Raji (cell line): ENCODE measurements around the gene TIPRL.

ENCODE experiments used
- POLR2A ChIP-seq: IDR thresholded peaks from 2 replicates; pipeline ENCODE4 v1.6.1; 2011; ENCODE audit warnings: low read depth, low read length, control low read depth; ENCODE audit not compliant: insufficient read depth

TIPRL gene

DNA sequence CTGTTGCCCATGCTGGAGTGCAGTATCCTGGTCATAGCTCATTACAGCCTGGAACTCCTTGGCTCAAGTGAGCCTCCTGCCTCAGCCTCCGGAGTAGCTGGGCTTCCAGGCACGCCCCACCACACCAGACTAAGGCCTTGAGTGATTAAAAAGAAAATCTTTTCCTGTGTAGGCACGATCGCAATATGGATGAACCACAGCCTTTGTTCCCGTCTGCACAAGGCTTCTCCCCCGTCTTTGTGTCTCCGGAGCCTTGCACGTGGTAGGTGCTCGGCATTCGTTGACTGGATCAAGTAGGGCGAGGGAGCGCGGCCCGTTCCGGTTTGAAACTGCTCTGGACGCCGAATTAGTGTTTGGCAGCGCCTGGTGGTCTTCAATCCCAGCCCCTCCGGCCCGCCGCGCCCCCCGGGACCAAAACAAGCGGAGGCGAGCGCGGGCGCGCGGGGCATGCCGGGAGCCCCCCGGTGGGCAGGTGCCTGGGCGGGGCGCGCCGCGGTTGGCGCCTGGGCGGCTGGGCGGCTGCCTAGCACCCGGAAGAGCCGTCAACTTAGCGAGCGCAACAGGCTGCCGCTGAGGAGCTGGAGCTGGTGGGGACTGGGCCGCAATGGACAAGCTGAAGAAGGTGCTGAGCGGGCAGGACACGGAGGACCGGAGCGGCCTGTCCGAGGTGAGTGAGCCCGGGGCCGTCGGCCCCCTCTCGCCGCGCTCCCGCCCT lies 46.9 kb downstream of the TIPRL start, which contains the start of gene SFT2D2:
Gene SFT2D2, plus strand, starts transcription at position 529 of the 715 bp plus-strand sequence. Its CDS starts 76 bp downstream, at position 605.
- peak; percentile 83 for TF ChIP-seq POLR2A

DNA sequence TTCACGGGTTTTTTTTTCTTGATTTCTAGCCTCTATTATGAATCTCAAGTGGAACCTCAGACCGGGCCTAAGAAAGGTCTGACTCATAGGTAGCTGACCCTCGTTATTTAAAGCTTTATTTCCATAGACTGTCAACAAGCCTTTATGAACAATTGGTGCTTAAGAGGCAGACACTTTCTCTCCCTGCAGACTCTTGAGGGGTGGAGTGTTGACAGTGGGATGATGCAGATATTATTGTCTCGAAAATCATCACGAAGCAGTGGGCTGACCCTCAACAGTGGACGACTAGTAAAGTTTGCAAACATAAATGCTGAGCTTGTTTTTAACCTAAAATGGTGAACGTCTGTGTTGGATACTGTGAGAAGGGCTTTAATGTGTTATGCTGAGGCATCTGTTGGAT lies 48.9 kb downstream of the TIPRL start:
- TF ChIP-seq POLR2A, result no peak

DNA sequence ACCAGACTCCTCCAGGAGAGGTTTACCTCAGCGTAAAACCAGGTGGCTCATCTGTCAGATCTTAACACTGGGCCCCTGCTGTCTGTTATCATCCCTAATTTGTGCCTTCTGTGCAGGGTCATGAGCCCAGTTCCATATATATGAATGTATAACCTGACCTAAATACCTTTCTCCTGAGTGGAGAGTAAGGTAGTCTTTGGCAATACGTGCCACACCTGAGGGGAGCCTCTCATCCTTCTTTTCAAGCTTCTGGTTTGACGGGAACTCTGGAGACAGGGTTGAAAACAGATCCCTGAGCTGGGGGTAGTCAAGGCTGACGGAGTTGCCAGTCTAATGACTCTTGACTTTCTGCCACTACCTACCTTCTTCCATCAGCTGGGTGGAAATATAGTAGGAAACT lies 51.1 kb downstream of the TIPRL start:
- TF ChIP-seq POLR2A, result no peak

DNA sequence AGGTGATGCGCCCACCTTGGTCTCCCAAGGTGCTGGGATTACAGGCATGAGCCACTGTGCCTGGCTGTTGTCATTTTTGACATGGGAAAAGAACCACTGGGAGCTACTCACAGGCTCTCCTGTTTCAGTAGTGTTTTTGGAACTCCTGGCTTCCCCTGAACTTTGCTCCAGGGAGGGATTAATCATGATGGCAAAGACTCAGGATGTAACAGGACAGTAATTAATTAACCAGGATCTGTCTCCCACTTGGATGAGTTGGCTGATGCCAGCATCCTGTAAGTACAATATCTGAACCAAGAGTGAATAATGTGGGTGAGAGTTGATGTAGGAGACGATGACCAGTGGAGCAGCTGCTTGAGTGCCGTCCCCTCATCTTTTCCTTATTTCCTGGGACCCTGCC lies 51.9 kb downstream of the TIPRL start:
- TF ChIP-seq POLR2A, result no peak

DNA sequence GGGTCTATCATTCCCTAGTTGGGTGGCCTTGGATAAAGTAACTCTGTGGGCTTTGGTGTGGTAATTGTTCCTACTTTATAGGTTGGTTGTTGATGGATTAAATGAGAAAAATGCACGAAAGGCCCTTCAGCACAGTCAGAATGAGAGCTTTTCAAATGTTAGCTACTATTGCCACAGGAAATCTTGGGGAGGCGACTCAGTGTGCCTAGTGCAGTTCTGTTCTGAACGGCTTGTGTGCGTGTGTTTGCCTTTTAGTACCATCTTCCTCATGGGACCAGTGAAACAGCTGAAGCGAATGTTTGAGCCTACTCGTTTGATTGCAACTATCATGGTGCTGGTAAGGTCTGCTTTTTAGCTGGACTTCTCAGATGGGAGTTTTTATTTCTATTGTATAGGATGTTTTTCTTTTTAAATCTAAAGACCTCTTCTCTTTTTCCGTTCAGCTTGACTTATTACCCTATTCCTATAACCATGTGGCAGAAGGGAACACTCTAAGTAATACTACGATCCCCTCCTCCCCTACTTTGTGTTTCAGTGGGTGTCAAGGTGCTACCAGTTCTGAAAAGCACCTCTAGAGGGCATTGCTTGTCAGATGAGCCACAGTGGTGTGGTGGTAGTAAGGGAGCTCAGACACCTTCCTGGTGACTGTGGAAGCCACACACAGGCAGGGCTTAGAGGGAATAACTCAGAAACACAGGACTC lies 56.2 kb downstream of the TIPRL start:
- no peak for TF ChIP-seq POLR2A

DNA sequence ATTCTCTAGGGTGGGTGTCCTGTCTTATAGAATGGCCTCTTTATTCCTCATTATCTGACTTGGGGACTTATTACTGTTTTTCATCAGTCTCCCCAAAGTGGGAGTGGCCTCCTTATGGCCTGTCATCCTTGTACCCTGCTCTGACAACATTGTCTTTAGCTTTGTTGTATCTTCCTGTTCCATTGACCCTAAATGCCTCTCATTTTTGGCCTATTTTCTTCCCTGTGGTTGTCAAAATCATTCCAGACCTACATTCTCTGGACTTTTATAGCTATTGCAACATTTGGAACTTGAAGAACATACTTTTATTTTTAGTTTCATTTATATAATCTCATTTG lies 56.8 kb downstream of the TIPRL start:
- no peak for TF ChIP-seq POLR2A

DNA sequence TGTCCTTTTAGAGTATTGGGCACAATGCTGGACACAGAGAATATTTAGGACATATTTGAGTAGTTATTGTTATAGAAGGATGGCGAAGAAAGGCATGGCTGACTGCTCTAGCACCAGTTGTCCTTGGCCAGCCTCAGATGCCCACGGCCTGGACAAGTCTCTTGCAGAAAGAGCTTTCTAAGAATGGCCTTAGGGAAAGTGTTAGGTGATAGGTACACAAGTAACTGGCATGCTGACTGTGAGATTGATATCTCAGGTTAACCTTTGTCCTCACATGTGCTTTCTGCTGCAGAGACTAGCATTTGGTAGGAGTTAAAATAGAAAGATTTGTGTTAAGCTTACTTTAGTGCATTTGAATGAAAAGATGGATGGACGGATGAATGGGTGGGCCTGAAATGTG lies 57.2 kb downstream of the TIPRL start:
- TF ChIP-seq POLR2A, result no peak

DNA sequence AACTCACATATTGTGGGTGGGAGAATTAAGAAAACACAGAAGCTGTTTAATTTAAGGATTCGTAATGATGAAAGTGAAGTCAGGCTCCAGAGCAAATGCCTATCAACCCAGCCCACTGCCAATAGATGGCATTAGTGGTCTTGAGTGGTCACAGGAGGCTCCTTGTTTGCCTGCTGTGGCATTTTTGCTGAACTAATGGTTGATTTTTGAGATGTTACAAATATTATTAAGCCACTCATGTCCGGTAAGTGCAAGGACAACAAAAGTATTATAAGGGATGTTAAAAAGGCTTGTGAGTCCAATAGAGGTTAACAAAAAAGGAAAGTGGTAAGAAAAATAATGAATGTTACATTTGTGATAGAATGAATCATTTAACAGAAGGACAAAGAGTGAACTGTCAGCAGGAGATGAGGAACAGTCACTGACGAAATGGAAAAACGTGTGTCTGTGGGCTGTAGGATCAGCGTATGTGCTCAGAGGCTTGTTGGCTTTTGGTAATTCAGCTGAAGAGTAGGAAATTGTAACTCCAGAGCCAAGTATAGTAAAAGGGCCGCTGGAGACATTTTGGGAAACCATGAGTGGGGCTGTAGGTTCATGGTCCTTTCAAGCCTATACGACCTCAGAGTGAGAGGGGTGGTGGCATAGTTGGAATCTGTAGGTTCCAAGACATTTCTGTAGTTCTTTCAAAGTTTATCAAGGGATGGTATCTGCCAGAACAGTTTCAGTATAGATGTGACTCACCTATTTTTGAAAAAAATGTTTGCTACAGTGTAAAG lies 58.3 kb downstream of the TIPRL start:
- no peak for TF ChIP-seq POLR2A

DNA sequence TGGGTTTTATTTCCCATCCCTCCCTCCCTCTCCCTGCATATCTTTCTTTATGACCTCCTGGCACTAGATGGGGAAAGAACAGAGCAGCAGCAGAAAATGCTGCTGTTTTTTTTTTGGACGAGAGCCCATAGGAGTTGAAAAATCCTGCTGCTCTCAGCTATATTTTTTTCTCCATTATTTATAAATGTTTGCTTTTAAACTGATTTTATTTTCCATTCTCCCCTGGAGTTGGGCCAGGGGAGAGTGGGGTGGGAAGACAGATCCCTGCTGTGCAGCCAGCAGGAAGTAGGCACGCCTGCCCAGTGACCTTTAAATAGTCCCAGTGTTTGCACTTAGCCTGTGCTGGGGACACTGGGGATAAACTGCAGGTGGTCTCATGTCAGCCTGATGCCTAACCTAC lies 64.4 kb downstream of the TIPRL start:
- no peak for TF ChIP-seq POLR2A

DNA sequence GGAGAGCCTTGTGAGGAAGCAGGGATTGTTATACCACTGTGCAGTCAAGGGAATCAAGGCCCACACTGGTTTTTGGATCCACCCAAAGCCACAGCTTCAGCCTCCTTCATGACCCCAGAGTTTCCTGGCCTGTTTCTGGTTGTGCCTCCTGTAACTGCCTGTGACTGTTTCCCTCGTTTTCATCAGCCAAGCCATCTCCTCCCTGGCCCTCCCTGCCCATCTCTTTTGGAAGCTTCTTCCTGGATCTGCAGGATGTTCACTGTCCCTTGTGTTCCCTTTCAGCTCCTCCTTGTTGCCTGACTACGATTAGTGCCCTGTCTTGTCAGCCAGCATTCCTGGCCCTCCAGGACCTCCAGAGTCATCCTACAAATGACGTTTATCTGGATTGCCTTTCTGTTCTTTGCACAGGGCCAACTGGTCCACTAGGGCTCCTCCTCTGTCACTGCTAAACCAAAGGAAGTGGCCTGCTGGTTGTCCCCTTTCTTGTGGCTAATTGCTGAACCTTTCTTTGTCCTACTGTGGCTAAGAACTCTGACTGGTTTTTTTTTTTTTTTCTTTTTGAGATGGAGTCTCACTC lies 65.0 kb downstream of the TIPRL start:
- no peak for TF ChIP-seq POLR2A

DNA sequence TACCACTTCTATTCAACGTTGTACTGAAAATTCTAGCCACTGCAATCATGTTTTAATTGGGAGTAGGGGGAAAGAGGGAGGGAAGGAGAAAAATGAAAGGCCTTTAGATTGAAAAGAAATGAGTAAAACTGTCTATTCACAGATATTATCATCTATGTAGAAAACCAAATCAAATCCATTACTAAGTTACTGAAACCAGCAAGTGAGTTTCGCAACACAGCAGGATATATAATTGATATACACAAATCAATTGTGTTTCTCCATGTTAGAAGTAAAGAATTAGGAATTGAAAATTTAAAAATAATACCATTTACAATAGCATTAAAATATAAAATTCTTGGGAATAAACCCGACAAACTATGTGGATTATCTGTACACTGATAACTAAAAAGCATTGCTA lies 66.3 kb downstream of the TIPRL start:
- no peak for TF ChIP-seq POLR2A

DNA sequence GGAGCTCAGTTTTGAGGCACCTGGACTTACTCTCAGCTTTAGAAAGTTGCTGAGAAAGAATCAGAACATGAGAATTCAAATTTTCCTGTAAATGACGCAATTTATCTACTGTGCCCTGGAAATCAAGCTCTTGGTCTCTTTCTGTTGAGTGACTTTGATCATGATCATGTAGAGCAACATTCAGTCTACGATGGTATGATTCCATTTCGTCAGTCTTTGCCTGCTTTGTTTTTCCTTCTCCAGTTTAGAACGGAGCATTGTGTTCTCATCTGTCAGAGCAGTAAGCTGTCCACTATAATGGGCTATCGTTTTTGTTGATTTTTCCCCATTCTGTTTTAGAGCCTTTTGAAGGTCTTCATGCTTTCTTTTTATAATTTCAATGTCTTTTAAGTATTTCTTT lies 67.7 kb downstream of the TIPRL start:
- no peak for TF ChIP-seq POLR2A
